K562 (cell line): ENCODE data around the gene RPL29. TPM values are rescaled to one million over a fixed set of nuclear protein-coding genes. Genes with fewer than 3 reads are reported as not detected.

Source experiments
- ATAC-seq: fragments of 200-7000 bp; cut with Tn5 transposase; 3 replicates; pipeline ENCODE4 v1.9.1; 2020; ENCODE audit warnings: moderate library complexity
- BruUV-seq: library from RNA; stranded (reverse); fragments of 400-500 nt; replicated peaks from 2 replicates; lab custom pipeline; 2021; lab: Mats Ljungman, UMichigan
- CTCF ChIA-PET: fragments of 300-600 bp; formaldehyde crosslinking; extraction: SDS; loops from one replicate; lab custom pipeline; 2021; ENCODE audit warnings: low intra/inter-chr PET ratio; lab: Yijun Ruan, JAX
- POLR2A ChIA-PET: fragments of 300-600, 350-650 bp; sonication (Branson Sonifier 250); formaldehyde crosslinking; extraction: SDS; loops from one replicate; lab custom pipeline; 2021; ENCODE audit warnings: antibody characterized with exemption, inconsistent platforms; lab: Yijun Ruan, JAX
- DNase-seq, 4 experiments: peaks; one replicate each; pipeline versions ENCODE4 v3.0.0 to v3.0.0-alpha.2; 2011 to 2018; ENCODE audit warnings: low spot score in 3 of 4, mixed read lengths in 3 of 4; ENCODE audit errors: extremely low read depth in 1 of 4
- FAIRE-seq: peaks from 2 replicates; lab custom pipeline; 2011; peaks lifted over from hg19 to GRCh38; lab: Jason Lieb, UNC
- H2AFZ ChIP-seq: 2 replicates; pipeline ENCODE4 v1.6.0; 2011; ENCODE audit warnings: low read depth, low read length, control low read depth, inconsistent platforms
- H3K27ac ChIP-seq: fragments of 200-600 bp; 3 replicates; pipeline ENCODE4 v1.8.0; 2011; ENCODE audit warnings: low read depth, mild to moderate bottlenecking, control low read depth, inconsistent platforms, low read length, moderate library complexity, mixed read lengths; ENCODE audit errors: extremely low read depth
- H3K27me3 ChIP-seq, 2 experiments: fragments of 300-600 bp in 1 of 2; 2 replicates in 1 of 2; 3 replicates in 1 of 2; pipeline versions ENCODE4 v1.6.0 to v1.8.0; 2011; ENCODE audit warnings: inconsistent platforms in 2 of 2, low read length in 2 of 2, mild to moderate bottlenecking in 1 of 2, mixed read lengths in 1 of 2, moderate library complexity in 1 of 2; ENCODE audit not compliant: control insufficient read depth in 2 of 2, insufficient read depth in 2 of 2
- H3K36me3 ChIP-seq: fragments of 300-600 bp; 3 replicates; pipeline ENCODE4 v1.8.0; 2011; ENCODE audit warnings: mild to moderate bottlenecking, low read length, inconsistent platforms; ENCODE audit not compliant: control insufficient read depth, insufficient read depth
- H3K4me1 ChIP-seq, 2 experiments: fragments of 200-600 bp in 1 of 2; replicated peaks in 1 of 2; 2 replicates in 1 of 2; 3 replicates in 1 of 2; pipeline versions ENCODE4 v1.5.1 to v1.8.0; 2011; ENCODE audit warnings: inconsistent platforms in 2 of 2, low read length in 2 of 2, mild to moderate bottlenecking in 1 of 2, mixed read lengths in 1 of 2, moderate library complexity in 1 of 2; ENCODE audit not compliant: control insufficient read depth in 2 of 2, insufficient read depth in 2 of 2
- H3K4me2 ChIP-seq: 2 replicates; pipeline ENCODE4 v1.6.1; 2011; ENCODE audit warnings: low read length, control low read depth, inconsistent platforms, mixed read lengths; ENCODE audit not compliant: insufficient read depth
- H3K4me3 ChIP-seq: fragments of 200-600 bp; sonication (generic), shearing (Covaris generic); 2 replicates; pipeline ENCODE4 v1.5.1; 2016; ENCODE audit warnings: control low read depth, inconsistent platforms
- H3K79me2 ChIP-seq: fragments of 200-600 bp; 3 replicates; pipeline ENCODE4 v1.8.0; 2011; ENCODE audit warnings: low read length, inconsistent platforms; ENCODE audit not compliant: control insufficient read depth, insufficient read depth
- H3K9ac ChIP-seq, 2 experiments: 2 replicates each; pipeline versions ENCODE4 v1.6.0 to v1.6.1; 2011; ENCODE audit warnings: low read depth in 2 of 2, low read length in 2 of 2, control low read depth in 1 of 2, inconsistent platforms in 1 of 2, mild to moderate bottlenecking in 1 of 2, mixed read lengths in 1 of 2; ENCODE audit not compliant: insufficient read depth in 1 of 2
- H3K9me1 ChIP-seq: one replicate; pipeline ENCODE4 v1.6.0; 2011; ENCODE audit warnings: inconsistent platforms, mild to moderate bottlenecking, low read length, moderate library complexity; ENCODE audit not compliant: control insufficient read depth, insufficient read depth
- H3K9me3 ChIP-seq: replicated peaks from 2 replicates; pipeline ENCODE4 v1.5.1; 2011; ENCODE audit warnings: low read depth, low read length, inconsistent platforms; ENCODE audit not compliant: control insufficient read depth, insufficient read depth
- H4K20me1 ChIP-seq: replicated peaks from 2 replicates; pipeline ENCODE4 v1.6.1; 2011; ENCODE audit warnings: low read length, inconsistent platforms, mixed read lengths; ENCODE audit not compliant: control insufficient read depth, insufficient read depth
- ARID1B ChIP-seq: fragments of 450-650 bp; IDR thresholded peaks from 2 replicates; pipeline ENCODE4 v1.6.1; 2016; ENCODE audit warnings: antibody characterized with exemption, mild to moderate bottlenecking, inconsistent platforms
- CTBP1 ChIP-seq: fragments of 450-650 bp; IDR thresholded peaks from 2 replicates; pipeline ENCODE4 v1.6.1; 2016; ENCODE audit warnings: borderline replicate concordance
- DPF2 ChIP-seq: fragments of 450-650 bp; IDR thresholded peaks from 2 replicates; pipeline ENCODE4 v1.6.1; 2016
- FOSL1 ChIP-seq: fragments of 200-800 bp; sonication (Bioruptor generic); conservative IDR thresholded peaks from 2 replicates; pipeline ENCODE4 v1.6.1; 2016; ENCODE audit warnings: missing genetic modification characterization, missing compliant biosample characterization
- HCFC1 ChIP-seq: IDR thresholded peaks from 2 replicates; pipeline ENCODE4 v1.6.1; 2012; ENCODE audit warnings: low read depth, low read length, improper control_type of control experiment
- JUND ChIP-seq, 2 experiments: IDR thresholded peaks; 2 replicates in 1 of 2; 3 replicates in 1 of 2; pipeline ENCODE4 v1.6.1; 2011; ENCODE audit warnings: borderline replicate concordance in 2 of 2, low read depth in 2 of 2, low read length in 2 of 2, improper control_type of control experiment in 1 of 2, missing biosample characterization in 1 of 2, missing genetic modification characterization in 1 of 2, missing genetic modification reagents in 1 of 2
- RFX1 ChIP-seq: fragments of 450-650 bp; IDR thresholded peaks from 2 replicates; pipeline ENCODE4 v1.6.1; 2016; ENCODE audit warnings: mild to moderate bottlenecking, moderate library complexity
- SMARCA5 ChIP-seq: fragments of 450-650 bp; IDR thresholded peaks from 2 replicates; pipeline ENCODE4 v1.6.1; 2016
- SMARCE1 ChIP-seq: fragments of 450-650 bp; IDR thresholded peaks from 2 replicates; pipeline ENCODE4 v1.7.1; 2016; ENCODE audit warnings: mild to moderate bottlenecking
- ZNF384 ChIP-seq: IDR thresholded peaks from 2 replicates; pipeline ENCODE4 v1.6.1; 2012; ENCODE audit warnings: low read depth, low read length, improper control_type of control experiment
- WGBS: fragments of 100-300 bp; shearing (Covaris generic); methylation state at CpG from one replicate; pipeline ENCODE4 v1.1.6; 2016; ENCODE audit warnings: low coverage, mixed read lengths; ENCODE audit not compliant: insufficient coverage; ENCODE audit errors: missing lambda C conversion rate; 5-methylcytosine and 5-hydroxymethylcytosine counted together
- in situ Hi-C: fragments of 300-500 bp; cut with MboI; formaldehyde crosslinking; loops from 4 replicates; pipeline ENCODE4 v1.15.0; 2018; ENCODE audit warnings: inconsistent platforms, mixed read lengths
- intact Hi-C: fragments of 100-400 bp; cut with micrococcal nuclease; formaldehyde crosslinking; loops from 2 replicates; pipeline ENCODE4 v1.14.2; 2022
- polyA plus RNA-seq, 8 experiments: library from polyadenylated mRNA; depleted of rRNA in 4 of 8; stranded (reverse) in 5 of 8; unstranded in 3 of 8; fragments of >200 nt; fragmentation: Nextera tagmentation in 2 of 8; fragmentation: Illumina TruSeq in 1 of 8; extraction: Ambion mirVana in 2 of 8; extraction: Trizol in 1 of 8; gene quantifications; 2 replicates each; pipeline versions ENCODE4 v1.2.1 to v1.2.3, GENCODE V29; 2011 to 2014; ENCODE audit warnings: inconsistent platforms in 1 of 8, missing spikeins in 1 of 8
- total RNA-seq, 7 experiments: library from RNA; depleted of rRNA in 6 of 7; stranded (reverse); fragments of >200 nt in 6 of 7; fragmentation: Illumina TruSeq in 2 of 7; extraction: Trizol in 2 of 7; gene quantifications; 2 replicates each; pipeline versions ENCODE4 v1.2.1 to v1.2.3, GENCODE V29; 2011 to 2021; ENCODE audit warnings: low replicate concordance in 1 of 7
- TF ChIP-seq, protein P1 (sequence below): fragments of 450-650 bp; IDR thresholded peaks from 2 replicates; pipeline ENCODE4 v1.6.1; 2016; ENCODE audit warnings: low read depth, mild to moderate bottlenecking, moderate library complexity
- TF ChIP-seq, protein P2 (sequence below): sonication (generic); formaldehyde crosslinking; IDR thresholded peaks from 2 replicates; pipeline ENCODE4 v1.8.0; 2022; ENCODE audit warnings: mild to moderate bottlenecking, missing genetic modification reagents, borderline replicate concordance
- TF ChIP-seq, protein P3 (sequence below): fragments of 450-650 bp; IDR thresholded peaks from 2 replicates; pipeline ENCODE4 v1.6.1; 2016
- TF ChIP-seq, protein P4 (sequence below): fragments of 450-650 bp; formaldehyde crosslinking; IDR thresholded peaks from 2 replicates; pipeline ENCODE4 v1.4.0; 2020; ENCODE audit warnings: mild to moderate bottlenecking, mixed read lengths

The RPL29 gene
- total and polyA plus RNA-seq, 9 of the 15 experiments (the other 6 are each of a cell fraction or from before 2014, with no cell fraction given) = 568 to 1,475 (median 1,104) TPM

DNA sequence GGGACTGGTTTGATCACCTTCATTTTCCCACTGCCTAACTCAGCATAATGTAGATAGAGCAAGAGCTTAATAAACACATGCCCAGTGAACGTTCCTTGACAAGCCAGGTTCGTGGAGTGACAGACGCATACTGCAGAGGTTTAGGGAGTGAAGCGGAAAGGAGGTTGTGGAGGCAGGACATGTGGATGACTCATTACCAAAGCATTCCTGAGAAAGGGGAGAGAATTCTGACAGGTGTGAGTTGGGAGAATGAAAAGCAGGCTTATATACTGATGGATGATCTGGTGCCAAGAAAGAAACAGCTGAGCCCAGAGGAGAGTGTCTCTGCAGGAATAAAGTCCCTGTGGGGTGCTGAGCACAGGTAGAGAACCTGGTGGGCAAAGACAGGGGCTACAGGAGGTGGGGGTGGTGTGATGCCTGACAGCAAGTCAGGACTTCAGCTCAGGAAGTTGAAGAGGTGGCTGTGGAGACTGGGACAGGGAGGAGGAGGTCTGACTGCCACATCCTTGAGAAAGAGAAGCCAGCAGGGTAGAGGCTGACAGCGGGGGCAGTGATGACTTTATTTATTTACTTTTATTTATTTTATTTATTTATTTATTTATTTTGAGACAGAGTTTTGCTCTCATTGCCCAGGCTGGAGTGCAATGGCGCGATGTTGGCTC, 2.4 kb upstream of the RPL29 start:
- Histone ChIP-seq H3K36me3 (peaks cover 22% of the 10 kb centered on the region), H3K4me1 (peaks cover 26 to 36% of the 10 kb centered on the region in 2 experiments), H3K79me2 (peaks cover 26% of the 10 kb centered on the region), H3K9ac (peak overlapping the region in 1 of 2 experiments; percentile 58; a peak in 1 of 4 replicates), H3K4me2 (no peak overlapping the region), H3K9me1 (no peaks in the 10 kb centered on the region), H2AFZ (0 out of 2 replicates have a peak overlapping the region, but pooled peaks have one; percentile 66), H3K9me3 (0 out of 2 replicates have a peak, but pooled peaks cover 3% of the 10 kb centered on the region), H3K4me3 (no peak overlapping the region), H4K20me1 (peaks cover 6% of the 10 kb centered on the region; the same call in 1 of the 2 replicates), H3K27me3 (no peaks in the 10 kb centered on the region), H3K27ac (no peak overlapping the region)
- intact Hi-C loops = no loop called here
- ChIA-PET CTCF (no interaction called here), POLR2A (interaction anchor here (0.6 to 0.7 kb wide), 3 partner anchors 66 to 144 kb away, joined by 3 read pairs; no protein-coding TSS in a partner anchor)
- 46% methylated on average over 7 of the region's 7 CpGs for WGBS
- DNase-seq (peak in 1 of 4 experiments; percentile 5), FAIRE-seq (no peak), ATAC-seq (no peak)
- BruUV-seq = no TSS peak
- in situ Hi-C loops = no loop called here
- TF ChIP-seq HCFC1 = no peak
- peak; percentile 31; the same call in 1 of the 2 replicates for TF ChIP-seq CTBP1
- TF ChIP-seq, protein P1, sequence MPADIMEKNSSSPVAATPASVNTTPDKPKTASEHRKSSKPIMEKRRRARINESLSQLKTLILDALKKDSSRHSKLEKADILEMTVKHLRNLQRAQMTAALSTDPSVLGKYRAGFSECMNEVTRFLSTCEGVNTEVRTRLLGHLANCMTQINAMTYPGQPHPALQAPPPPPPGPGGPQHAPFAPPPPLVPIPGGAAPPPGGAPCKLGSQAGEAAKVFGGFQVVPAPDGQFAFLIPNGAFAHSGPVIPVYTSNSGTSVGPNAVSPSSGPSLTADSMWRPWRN = no peak
- TF ChIP-seq JUND (IDR thresholded peaks at IDR 0.05; ENCODE audit: borderline replicate concordance, low read depth, low read length) = peak; percentile 68; the same call in 1 of the 2 replicates
- TF ChIP-seq JUND (tag; IDR thresholded peaks at IDR 0.05; ENCODE audit: borderline replicate concordance, low read depth, low read length) = peak; percentile 49; the same call in 1 of the 3 replicates
- TF ChIP-seq SMARCE1 = 0 out of 2 replicates have a peak, but pooled peaks have one; percentile 20
- TF ChIP-seq, protein P2, sequence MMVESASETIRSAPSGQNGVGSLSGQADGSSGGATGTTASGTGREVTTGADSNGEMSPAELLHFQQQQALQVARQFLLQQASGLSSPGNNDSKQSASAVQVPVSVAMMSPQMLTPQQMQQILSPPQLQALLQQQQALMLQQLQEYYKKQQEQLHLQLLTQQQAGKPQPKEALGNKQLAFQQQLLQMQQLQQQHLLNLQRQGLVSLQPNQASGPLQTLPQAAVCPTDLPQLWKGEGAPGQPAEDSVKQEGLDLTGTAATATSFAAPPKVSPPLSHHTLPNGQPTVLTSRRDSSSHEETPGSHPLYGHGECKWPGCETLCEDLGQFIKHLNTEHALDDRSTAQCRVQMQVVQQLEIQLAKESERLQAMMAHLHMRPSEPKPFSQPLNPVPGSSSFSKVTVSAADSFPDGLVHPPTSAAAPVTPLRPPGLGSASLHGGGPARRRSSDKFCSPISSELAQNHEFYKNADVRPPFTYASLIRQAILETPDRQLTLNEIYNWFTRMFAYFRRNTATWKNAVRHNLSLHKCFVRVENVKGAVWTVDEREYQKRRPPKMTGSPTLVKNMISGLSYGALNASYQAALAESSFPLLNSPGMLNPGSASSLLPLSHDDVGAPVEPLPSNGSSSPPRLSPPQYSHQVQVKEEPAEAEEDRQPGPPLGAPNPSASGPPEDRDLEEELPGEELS (CRISPR knock-in tag) = no peak
- TF ChIP-seq ZNF384 = no peak
- TF ChIP-seq RFX1 = no peak
- no peak for TF ChIP-seq SMARCA5
- 0 out of 2 replicates have a peak, but pooled peaks have one; percentile 33 for TF ChIP-seq DPF2
- TF ChIP-seq, protein P3, sequence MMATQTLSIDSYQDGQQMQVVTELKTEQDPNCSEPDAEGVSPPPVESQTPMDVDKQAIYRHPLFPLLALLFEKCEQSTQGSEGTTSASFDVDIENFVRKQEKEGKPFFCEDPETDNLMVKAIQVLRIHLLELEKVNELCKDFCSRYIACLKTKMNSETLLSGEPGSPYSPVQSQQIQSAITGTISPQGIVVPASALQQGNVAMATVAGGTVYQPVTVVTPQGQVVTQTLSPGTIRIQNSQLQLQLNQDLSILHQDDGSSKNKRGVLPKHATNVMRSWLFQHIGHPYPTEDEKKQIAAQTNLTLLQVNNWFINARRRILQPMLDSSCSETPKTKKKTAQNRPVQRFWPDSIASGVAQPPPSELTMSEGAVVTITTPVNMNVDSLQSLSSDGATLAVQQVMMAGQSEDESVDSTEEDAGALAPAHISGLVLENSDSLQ = peak; percentile 56
- TF ChIP-seq, protein P4, sequence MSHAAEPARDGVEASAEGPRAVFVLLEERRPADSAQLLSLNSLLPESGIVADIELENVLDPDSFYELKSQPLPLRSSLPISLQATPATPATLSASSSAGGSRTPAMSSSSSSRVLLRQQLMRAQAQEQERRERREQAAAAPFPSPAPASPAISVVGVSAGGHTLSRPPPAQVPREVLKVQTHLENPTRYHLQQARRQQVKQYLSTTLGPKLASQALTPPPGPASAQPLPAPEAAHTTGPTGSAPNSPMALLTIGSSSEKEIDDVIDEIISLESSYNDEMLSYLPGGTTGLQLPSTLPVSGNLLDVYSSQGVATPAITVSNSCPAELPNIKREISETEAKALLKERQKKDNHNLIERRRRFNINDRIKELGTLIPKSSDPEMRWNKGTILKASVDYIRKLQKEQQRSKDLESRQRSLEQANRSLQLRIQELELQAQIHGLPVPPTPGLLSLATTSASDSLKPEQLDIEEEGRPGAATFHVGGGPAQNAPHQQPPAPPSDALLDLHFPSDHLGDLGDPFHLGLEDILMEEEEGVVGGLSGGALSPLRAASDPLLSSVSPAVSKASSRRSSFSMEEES (CRISPR knock-in tag) = no peak
- TF ChIP-seq FOSL1 (tag) = peak; percentile 43
- TF ChIP-seq ARID1B = 0 out of 2 replicates have a peak, but pooled peaks have one; percentile 15
